NCI-H1436 (cell line): ENCODE measurements around the gene HNRNPL.
"Not testable (repeated sequence)": the region's sequence is repeated elsewhere in the genome, so short reads cannot be mapped to it uniquely, and the experiment has no call there.

Source experiments
- DNase-seq: peaks from one replicate; lab custom pipeline; 2025; lab: John Stamatoyannopoulos, UW

HNRNPL gene

GRCh38 chr19:38829203-38829602 is 20.6 kb downstream of the HNRNPL start:
- not testable (repeated sequence) for DNase-seq

- DNase-seq, result no peak
These were observed 22.8 kb downstream of the HNRNPL start for GRCh38 chr19:38826856-38827551.

GRCh38 chr19:38825936-38826335 is 23.9 kb downstream of the HNRNPL start:
- DNase-seq, result not testable (repeated sequence)

- DNase-seq, result not testable (repeated sequence)
These were observed 28.5 kb downstream of the HNRNPL start for GRCh38 chr19:38821230-38821825.

- DNase-seq, result no peak
These were observed 30.4 kb downstream of the HNRNPL start for GRCh38 chr19:38819231-38819920.

GRCh38 chr19:38817081-38817480 is 32.7 kb downstream of the HNRNPL start:
- no peak for DNase-seq

GRCh38 chr19:38816131-38816750 is 33.5 kb downstream of the HNRNPL start:
- DNase-seq, result no peak

GRCh38 chr19:38815059-38816001 is 34.5 kb downstream of the HNRNPL start:
- no peak for DNase-seq

- not testable (repeated sequence) for DNase-seq
These were observed 35.9 kb downstream of the HNRNPL start for GRCh38 chr19:38813932-38814331.

GRCh38 chr19:38813323-38813722 is 36.5 kb downstream of the HNRNPL start:
- DNase-seq, result no peak

GRCh38 chr19:38812841-38813320 is 36.9 kb downstream of the HNRNPL start, which contains the start of gene LGALS4:
Gene LGALS4, minus strand, starts transcription at chr19:38812945. Its CDS starts 59 bp downstream, at chr19:38812886.
- no peak for DNase-seq

- no peak for DNase-seq
These were observed 37.6 kb downstream of the HNRNPL start for GRCh38 chr19:38812009-38812840.

GRCh38 chr19:38809592-38810252 is 40.1 kb downstream of the HNRNPL start:
- DNase-seq, result no peak

- DNase-seq, result no peak
These were observed 41.0 kb downstream of the HNRNPL start for GRCh38 chr19:38808741-38809140.

GRCh38 chr19:38807374-38808098 is 42.2 kb downstream of the HNRNPL start:
- not testable (repeated sequence) for DNase-seq

- no peak for DNase-seq
These were observed 43.4 kb downstream of the HNRNPL start for GRCh38 chr19:38806371-38806770.

- no peak for DNase-seq
These were observed 44.6 kb downstream of the HNRNPL start for GRCh38 chr19:38805180-38805579.

- DNase-seq, result no peak
These were observed 46.2 kb downstream of the HNRNPL start for GRCh38 chr19:38803543-38803942.
